GM08714 (cell line): ENCODE data around the gene HEPHL1.
"Not testable (repeated sequence)": the region's sequence is repeated elsewhere in the genome, so short reads cannot be mapped to it uniquely, and the experiment has no call there.

Source experiments
- H3K4me3 ChIP-seq: fragments of 200-500 bp; sonication (Bioruptor generic); 2 replicates; pipeline ENCODE4 v1.5.1; 2014; ENCODE audit warnings: mild to moderate bottlenecking, low read length, inconsistent platforms
- ZNF274 ChIP-seq: IDR thresholded peaks from 2 replicates; pipeline ENCODE4 v1.6.1; 2012; ENCODE audit warnings: mild to moderate bottlenecking, low read depth, low read length

The HEPHL1 gene, protein sequence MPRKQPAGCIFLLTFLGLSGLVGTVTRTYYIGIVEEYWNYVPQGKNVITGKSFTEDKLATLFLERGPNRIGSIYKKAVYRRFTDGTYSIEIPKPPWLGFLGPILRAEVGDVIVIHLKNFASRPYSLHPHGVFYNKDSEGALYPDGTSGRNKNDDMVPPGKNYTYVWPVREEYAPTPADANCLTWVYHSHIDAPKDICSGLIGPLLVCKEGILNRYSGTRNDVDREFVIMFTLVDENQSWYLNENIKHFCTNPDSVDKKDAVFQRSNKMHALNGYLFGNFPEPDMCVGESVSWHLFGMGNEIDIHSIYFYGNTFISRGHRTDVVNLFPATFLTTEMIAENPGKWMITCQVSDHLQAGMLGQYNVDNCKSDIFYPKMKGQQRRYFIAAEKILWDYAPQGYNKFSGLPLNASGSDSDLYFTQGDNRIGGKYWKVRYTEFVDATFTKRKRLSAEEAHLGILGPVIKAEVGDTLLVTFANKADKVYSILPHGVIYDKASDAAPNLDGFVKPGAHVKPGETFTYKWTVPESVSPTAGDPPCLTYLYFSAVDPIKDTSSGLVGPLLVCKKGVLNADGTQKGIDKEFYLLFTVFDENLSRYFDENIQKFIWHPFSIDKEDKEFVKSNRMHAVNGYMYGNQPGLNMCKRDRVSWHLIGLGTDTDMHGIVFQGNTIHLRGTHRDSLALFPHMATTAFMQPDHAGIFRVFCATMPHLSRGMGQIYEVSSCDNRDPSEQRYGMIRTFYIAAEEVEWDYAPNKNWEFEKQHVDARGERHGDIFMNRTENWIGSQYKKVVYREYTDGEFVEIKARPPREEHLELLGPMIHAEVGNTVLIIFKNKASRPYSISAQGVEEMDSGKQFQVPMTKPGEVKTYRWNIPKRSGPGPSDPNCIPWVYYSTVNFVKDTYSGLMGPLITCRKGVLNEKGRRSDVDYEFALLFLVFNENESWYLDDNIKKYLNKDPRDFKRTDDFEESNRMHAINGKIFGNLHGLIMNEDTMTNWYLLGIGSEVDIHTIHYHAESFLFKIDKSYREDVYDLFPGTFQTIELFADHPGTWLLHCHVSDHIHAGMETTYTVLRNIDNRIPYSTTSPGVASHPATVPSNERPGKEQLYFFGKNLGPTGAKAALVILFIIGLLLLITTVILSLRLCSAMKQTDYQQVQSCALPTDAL

DNA sequence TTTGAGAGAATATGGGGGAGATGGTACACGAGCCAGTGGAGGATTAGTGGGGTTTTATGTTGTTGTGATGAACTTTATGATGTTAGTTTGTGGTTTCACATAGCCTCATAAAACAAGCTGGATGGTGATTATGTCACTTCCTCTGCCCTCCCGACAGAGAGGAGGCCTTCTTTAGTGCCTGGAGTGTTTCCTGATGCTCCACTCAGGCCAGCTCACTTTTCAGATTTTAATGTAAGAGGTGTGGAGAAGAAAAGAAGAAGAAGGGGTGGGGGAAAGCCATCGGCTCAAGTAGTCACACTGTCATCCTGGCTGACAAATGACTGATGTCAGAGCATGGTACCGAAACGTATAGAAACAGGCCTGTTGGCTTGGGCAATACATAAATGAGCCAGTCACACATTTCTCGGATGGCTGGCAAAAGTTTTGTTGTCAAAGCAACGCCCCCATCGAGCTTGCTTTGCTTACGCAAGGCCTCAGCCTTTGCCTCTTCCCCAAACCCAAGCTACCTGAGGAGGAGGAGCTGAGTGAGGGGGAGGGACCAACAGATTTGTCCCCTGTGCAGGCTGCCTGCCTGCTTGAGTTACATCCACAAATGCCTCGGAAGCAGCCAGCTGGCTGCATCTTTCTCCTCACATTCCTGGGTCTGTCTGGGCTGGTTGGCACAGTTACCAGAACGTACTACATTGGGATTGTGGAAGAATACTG is at the start of gene HEPHL1:
HEPHL1 (plus strand) TSS at position 578 of the 705 bp plus-strand sequence; CDS start at position 593, 15 bp downstream.
- TF ChIP-seq ZNF274: no peak
- no peak within 1 kb of the TSS for H3K4me3 ChIP-seq

DNA sequence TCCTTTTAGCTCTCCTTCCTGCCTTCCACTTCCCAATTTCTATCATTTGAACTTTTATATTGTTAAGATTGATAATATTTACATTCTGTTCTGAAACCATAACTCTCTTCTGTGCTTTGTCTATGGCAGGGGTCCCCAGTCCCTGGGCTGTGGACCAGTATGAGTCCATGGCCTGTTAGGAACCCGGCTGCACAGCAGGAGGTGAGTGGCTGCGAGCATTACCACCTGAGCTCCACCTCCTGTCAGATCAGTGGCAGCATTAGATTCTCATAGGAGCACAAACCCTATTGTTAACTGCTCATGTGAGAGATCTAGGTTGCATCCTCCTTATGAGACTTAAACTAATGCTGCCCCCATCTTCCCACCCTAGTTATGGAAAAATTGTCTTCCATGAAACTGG is 48.4 kb upstream of the HEPHL1 start:
- no peak for TF ChIP-seq ZNF274
- no peak overlapping the region for H3K4me3 ChIP-seq

DNA sequence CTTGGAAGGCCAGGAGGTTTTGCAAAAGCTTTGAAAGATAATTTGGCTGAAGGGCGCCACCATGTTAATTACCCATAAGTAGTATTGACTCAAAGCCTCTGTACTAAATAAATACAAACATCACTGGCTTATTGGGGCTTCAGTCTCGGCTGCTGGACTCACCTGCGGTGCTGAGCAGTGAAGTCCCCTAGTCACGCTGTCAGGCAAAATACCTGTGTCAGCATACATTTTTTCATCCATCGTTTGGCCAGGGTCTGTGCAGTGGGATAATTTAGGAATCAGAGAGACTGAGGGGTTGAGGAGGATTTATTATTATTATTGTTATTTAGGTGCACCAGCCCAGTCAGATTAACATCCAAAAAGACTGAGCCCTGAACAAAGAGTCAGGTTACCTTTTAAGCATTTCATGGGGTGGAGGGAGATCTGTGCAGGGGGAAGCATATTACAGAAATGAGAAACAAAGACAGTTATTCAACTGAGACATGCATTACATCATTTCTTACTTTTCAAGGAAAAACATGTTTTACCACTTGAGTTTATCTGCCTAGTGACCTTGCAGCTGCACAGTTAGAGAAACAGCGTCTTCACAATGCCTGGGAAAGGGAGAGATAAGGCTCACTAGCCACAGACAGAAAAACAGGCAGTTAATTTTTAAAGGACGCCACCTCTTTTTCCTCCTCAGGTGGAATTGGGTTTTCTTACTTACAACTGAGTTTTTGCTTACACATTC is 47.7 kb upstream of the HEPHL1 start:
- H3K4me3 ChIP-seq: not testable (repeated sequence)

DNA sequence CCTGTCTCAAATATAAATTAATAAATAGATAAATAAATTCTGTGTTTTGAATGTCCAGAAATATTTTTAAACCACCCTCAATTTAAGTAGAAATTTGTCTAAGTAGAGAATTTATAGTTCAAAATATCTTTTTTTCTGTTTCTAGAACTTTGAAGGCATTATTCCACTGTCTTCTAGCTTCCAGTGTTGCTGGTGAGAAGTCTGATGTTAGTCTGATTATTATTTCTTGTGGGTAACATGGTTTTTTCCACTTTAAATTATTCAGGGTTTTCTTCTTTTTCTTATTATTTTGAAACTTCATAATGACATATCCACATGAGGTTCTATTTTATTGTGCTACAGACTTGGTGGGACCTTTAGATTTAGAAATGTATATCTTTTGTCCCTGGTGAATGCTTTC is 46.4 kb upstream of the HEPHL1 start:
- H3K4me3 ChIP-seq: no peak overlapping the region
- no peak for TF ChIP-seq ZNF274

DNA sequence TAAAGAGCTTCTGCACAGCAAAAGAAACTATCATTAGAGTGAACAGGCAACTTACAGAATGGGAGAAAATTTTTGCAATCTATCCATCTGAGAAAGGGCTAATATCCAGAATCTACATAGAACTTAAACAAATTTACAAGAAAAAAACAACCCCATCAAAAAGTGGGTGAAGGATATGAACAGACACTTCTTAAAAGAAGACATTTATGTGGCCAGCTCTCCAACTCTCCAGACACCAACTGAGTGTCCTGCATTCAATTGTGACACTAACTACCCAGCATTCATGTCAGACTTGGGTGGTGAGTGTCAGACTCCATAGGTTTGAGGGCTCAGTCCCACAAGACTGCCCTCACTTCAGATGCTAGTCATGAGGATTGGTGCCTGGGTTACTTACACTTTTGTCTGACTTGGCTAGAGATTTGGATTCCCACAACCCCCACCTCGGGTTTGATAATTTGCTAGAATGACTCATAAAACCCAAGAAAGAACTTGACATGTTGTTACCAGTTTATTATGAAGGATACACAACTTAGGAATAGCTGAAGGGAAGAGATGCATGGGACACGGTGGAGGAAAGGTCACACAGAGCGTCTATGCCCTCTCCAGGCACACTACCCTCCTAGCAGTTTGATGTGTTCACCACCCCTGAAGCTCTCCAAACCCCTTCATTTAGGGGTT is 44.4 kb upstream of the HEPHL1 start:
- not testable (repeated sequence) for H3K4me3 ChIP-seq

DNA sequence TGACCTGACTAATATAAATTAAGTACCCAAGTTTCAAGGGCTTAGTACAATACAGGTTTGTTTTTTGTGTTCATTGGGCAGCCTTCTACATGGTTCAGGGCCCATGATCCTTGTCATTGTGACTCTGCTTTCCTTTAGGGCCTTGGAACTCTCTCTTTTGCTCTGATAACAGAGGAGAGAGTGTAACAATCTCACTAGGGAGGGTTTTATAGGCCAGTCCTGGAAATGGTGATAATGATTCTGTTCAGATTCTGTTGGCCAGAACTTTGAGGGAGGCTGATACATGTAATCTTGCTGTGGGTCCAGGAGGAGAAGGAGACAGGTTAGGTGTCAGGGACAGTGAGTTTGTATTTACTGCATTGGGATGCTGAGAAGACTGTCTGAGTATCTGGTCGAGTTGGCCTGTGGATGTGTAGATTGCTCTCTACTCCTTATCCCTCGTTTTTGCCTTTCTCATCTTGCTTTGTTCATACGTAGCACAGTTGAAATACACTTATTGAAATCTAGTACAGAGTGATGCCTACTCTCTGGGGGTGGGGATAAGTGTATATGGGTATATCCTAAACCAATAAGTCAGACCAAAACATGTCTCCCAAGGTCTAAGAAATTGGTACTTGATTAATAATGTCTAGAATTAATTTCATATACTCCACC is 37.5 kb upstream of the HEPHL1 start:
- no peak for TF ChIP-seq ZNF274
- H3K4me3 ChIP-seq: no peak overlapping the region

DNA sequence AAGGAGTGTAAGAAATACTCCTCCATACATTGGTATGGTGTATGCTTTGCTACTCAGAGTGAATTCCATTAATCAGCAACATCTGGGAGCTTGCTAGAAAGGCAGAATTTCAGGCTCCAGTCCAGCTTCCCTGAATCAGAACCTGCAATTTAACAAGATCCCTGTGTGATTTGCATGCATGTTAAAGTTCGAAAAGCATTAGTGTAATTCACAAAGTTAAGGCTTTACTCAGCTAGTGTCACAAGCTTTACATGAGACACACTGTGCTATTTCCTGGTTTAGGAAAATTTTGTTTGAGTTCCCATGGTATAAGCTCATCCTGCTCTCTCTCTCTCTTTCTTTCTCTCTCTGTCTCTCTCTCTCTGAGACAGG is 37.0 kb upstream of the HEPHL1 start:
- no peak overlapping the region for H3K4me3 ChIP-seq
- TF ChIP-seq ZNF274: no peak

DNA sequence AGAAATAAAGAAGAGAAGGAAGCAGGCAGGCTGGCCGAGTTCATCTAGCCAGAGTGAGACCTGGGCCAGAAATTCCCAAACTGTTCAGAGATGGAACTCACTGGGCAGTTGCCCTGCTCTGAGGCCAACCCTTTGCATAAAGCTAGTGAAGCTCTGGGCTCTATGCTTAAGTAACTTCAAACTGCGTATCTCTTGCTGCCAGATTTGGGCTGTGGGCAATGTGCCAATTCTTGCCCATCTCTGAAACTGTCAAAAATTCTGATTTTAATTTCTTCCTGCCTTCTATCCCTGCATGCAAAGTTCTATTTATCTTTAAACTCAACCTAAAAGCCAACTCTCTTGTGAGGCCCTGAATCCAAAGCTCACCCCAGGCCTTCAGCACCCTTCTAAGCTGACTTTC is 36.2 kb upstream of the HEPHL1 start:
- H3K4me3 ChIP-seq: no peak overlapping the region
- no peak for TF ChIP-seq ZNF274

DNA sequence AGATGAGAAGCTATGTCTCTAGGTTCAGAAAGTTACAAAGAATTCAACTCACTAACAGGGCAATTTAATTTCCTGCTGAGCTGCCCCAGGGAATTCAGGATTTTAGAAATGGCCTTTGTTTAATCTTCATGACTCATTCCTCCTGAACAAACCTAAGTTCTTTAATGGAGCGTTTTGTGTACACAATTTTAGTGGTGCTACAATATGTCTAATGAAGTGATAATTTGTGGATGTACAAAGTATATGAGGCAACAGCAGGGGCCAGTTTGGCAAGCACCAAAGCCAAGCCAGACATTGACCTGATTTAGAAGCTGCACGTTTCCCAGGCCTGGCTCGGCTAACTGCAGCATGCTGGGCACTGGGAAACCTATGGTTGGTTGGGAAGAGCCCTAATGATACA is 34.4 kb upstream of the HEPHL1 start:
- TF ChIP-seq ZNF274: no peak
- no peak overlapping the region for H3K4me3 ChIP-seq

DNA sequence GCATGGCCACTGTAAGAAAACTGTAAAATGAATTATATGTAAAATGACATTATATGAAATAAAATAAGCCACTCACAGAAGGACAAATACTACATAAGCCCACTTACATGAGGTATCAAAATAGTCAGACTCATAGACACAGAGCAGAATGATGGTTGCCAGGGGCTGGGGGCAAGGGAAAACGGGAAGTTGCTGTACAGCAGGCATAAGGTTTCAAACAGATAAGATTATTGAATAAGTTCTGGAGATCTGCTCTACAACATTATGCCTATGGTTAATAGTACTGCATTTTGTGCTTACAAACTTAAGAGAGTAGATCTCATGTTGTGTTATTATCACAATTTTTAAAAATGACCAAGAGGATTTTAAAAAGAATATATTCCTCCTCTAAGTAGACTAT is 32.7 kb upstream of the HEPHL1 start:
- no peak overlapping the region for H3K4me3 ChIP-seq
- TF ChIP-seq ZNF274: no peak

DNA sequence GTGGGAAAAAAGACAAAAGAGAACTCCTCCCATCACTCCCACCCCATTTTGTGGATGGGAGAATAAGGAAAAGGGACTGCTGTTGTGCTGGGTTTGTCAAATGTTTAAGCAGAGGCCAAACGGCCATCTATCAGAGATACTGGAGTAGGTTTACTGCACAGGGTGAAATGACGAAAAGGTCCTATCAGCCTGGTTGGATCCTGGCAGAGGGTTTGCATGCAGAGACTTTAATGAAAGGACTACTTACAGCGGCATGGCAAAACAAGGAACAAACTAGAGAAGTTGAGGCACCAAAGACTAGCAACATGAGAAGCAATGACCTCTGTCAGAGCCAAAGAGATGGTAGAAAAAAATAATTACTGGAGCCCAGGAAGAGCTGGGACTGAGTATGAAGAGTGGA is 32.2 kb upstream of the HEPHL1 start:
- TF ChIP-seq ZNF274: no peak
- no peak overlapping the region for H3K4me3 ChIP-seq

DNA sequence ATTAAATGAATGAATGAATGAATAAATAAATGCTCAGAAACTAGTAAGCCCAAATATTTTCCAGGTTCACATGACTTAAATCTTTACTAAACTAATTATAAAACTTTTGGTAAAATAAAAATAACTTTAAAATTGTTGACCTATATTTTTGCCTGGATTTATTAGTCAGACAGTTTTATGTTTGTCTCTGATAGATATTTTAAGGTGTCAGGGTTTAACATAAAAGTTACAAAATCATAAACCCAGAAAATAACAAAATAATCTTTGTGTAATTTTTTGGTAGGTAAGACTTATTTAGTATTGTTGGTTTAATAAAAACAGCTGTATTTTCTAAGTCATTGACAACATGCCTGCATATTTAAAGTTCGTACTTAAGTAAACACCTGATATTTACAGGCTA is 27.4 kb upstream of the HEPHL1 start:
- TF ChIP-seq ZNF274: no peak

More for the DNA sequence above, 27.4 kb upstream of the HEPHL1 start:
- H3K4me3 ChIP-seq: no peak overlapping the region
